T-helper 9 cell (primary cell): ENCODE measurements around the gene DOCK11.
"Not testable (repeated sequence)": the region's sequence is repeated elsewhere in the genome, so short reads cannot be mapped to it uniquely, and the experiment has no call there.

Source experiments
- DNase-seq: peaks from one replicate; pipeline ENCODE4 v3.0.0-alpha.2; 2020

Gene DOCK11

GRCh38 chrX:118714521-118714920 lies 218.9 kb downstream of the DOCK11 start:
- DNase-seq: no peak

- not testable (repeated sequence) for DNase-seq
Measured at GRCh38 chrX:118715917-118716316, 220.3 kb downstream of the DOCK11 start.

GRCh38 chrX:118716833-118717232 lies 221.2 kb downstream of the DOCK11 start:
- not testable (repeated sequence) for DNase-seq

- no peak for DNase-seq
Measured at GRCh38 chrX:118717678-118718391, 222.2 kb downstream of the DOCK11 start.

- DNase-seq: no peak
Measured at GRCh38 chrX:118718737-118719136, 223.1 kb downstream of the DOCK11 start.

GRCh38 chrX:118720058-118720707 lies 224.6 kb downstream of the DOCK11 start:
- DNase-seq: no peak

GRCh38 chrX:118723376-118723775 lies 227.8 kb downstream of the DOCK11 start:
- DNase-seq: no peak

- DNase-seq: no peak
Measured at GRCh38 chrX:118724365-118724764, 228.8 kb downstream of the DOCK11 start.

- no peak for DNase-seq
Measured at GRCh38 chrX:118724775-118725174, 229.2 kb downstream of the DOCK11 start.

- no peak for DNase-seq
Measured at GRCh38 chrX:118726396-118726795, 230.8 kb downstream of the DOCK11 start.

- no peak for DNase-seq
Measured at GRCh38 chrX:118726887-118727685, 231.5 kb downstream of the DOCK11 start, which contains the start of gene IL13RA1. TSS of gene IL13RA1 (plus strand) at chrX:118727606. CDS start at chrX:118727639, 33 bp downstream.

- DNase-seq: no peak
Measured at GRCh38 chrX:118727686-118728339, 232.2 kb downstream of the DOCK11 start.

- DNase-seq: no peak
Measured at GRCh38 chrX:118729042-118729652, 233.5 kb downstream of the DOCK11 start.

- DNase-seq: no peak
Measured at GRCh38 chrX:118730500-118731247, 235.1 kb downstream of the DOCK11 start.

- not testable (repeated sequence) for DNase-seq
Measured at GRCh38 chrX:118732551-118732950, 236.9 kb downstream of the DOCK11 start.

GRCh38 chrX:118734909-118735308 lies 239.3 kb downstream of the DOCK11 start:
- DNase-seq: no peak
